C4-2B (cell line): Measurements from ENCODE around the gene CLSTN1.

Experiments
- ZFX ChIP-seq: fragments of 450-650 bp; IDR thresholded peaks from 2 replicates; pipeline ENCODE4 v1.6.1; 2017
- TF ChIP-seq, protein P1 (sequence below): fragments of 450-650 bp; conservative IDR thresholded peaks from 2 replicates; pipeline ENCODE4 v1.5.1; 2017; ENCODE audit warnings: mild to moderate bottlenecking

DNA sequence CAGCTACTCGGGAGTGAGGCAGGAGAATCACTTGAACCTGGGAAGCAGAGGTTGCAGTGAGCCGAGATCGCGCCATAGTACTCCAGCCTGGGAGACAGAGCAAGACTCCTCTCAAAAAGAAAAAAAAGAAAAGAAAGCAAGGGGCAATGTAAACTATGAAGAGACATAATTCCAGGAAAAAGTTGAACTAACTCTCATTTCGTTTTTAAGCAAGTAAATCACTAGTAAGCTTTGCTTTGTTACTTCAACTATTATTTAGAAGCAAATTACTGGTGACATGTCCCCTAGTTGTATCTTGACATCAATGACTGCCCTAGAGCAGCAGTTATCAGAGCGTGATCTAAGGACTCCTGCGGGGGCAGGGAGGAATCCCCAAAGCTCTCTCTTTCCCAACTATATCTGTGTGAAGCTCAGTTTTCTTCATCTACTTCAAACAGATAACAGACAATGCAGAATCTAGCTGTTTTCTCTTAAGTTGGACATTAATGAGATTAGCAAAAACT, 18.7 kb downstream of the CLSTN1 start:
- TF ChIP-seq, protein P1, sequence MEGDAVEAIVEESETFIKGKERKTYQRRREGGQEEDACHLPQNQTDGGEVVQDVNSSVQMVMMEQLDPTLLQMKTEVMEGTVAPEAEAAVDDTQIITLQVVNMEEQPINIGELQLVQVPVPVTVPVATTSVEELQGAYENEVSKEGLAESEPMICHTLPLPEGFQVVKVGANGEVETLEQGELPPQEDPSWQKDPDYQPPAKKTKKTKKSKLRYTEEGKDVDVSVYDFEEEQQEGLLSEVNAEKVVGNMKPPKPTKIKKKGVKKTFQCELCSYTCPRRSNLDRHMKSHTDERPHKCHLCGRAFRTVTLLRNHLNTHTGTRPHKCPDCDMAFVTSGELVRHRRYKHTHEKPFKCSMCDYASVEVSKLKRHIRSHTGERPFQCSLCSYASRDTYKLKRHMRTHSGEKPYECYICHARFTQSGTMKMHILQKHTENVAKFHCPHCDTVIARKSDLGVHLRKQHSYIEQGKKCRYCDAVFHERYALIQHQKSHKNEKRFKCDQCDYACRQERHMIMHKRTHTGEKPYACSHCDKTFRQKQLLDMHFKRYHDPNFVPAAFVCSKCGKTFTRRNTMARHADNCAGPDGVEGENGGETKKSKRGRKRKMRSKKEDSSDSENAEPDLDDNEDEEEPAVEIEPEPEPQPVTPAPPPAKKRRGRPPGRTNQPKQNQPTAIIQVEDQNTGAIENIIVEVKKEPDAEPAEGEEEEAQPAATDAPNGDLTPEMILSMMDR: no peak
- TF ChIP-seq ZFX: no peak
